PC-3 (cell line): ENCODE data around the gene UBR3.

Experiments
- EZH2 ChIP-seq: fragments of 300-600 bp; sonication (generic); IDR thresholded peaks from one replicate; pipeline ENCODE4 v1.6.1; 2017; ENCODE audit warnings: antibody characterized with exemption, mild to moderate bottlenecking, low read length; ENCODE audit not compliant: unreplicated experiment
- EZH2phosphoT487 ChIP-seq: fragments of 300-600 bp; sonication (generic); IDR thresholded peaks from 2 replicates; pipeline ENCODE4 v1.6.1; 2018; ENCODE audit warnings: mild to moderate bottlenecking, antibody characterized with exemption, low read length, borderline replicate concordance
- TF ChIP-seq, protein P1 (sequence below): fragments of 300-600 bp; sonication (generic); conservative IDR thresholded peaks from 2 replicates; pipeline ENCODE4 v1.5.1; 2017; ENCODE audit warnings: antibody characterized with exemption, low read depth, mild to moderate bottlenecking, low read length

- TF ChIP-seq, protein P1, sequence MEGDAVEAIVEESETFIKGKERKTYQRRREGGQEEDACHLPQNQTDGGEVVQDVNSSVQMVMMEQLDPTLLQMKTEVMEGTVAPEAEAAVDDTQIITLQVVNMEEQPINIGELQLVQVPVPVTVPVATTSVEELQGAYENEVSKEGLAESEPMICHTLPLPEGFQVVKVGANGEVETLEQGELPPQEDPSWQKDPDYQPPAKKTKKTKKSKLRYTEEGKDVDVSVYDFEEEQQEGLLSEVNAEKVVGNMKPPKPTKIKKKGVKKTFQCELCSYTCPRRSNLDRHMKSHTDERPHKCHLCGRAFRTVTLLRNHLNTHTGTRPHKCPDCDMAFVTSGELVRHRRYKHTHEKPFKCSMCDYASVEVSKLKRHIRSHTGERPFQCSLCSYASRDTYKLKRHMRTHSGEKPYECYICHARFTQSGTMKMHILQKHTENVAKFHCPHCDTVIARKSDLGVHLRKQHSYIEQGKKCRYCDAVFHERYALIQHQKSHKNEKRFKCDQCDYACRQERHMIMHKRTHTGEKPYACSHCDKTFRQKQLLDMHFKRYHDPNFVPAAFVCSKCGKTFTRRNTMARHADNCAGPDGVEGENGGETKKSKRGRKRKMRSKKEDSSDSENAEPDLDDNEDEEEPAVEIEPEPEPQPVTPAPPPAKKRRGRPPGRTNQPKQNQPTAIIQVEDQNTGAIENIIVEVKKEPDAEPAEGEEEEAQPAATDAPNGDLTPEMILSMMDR: no peak
- TF ChIP-seq EZH2: no peak
- TF ChIP-seq EZH2phosphoT487: no peak
Observed at GRCh38 chr2:169968743-169969142, 141.5 kb downstream of the UBR3 start.
